GM19468 (cell line): ENCODE results near the gene CCDC102A.
"Not testable (repeated sequence)": the region's sequence is repeated elsewhere in the genome, so short reads cannot be mapped to it uniquely, and the experiment has no call there.

Source experiments
- ATAC-seq: cut with Tn5 transposase; IDR thresholded peaks from one replicate; pipeline ENCODE4 v1.9.1; 2021; ENCODE audit warnings: mild to moderate bottlenecking, moderate library complexity, moderate number of reproducible peaks; ENCODE audit not compliant: unreplicated experiment; ENCODE audit errors: extremely low read depth

CCDC102A gene

GRCh38 chr16:57536306-57537193 lies at the start of gene CCDC102A:
Gene CCDC102A, minus strand, starts transcription at chr16:57536571. Its CDS starts 7,394 bp downstream, at chr16:57529177.
- no peak for ATAC-seq

DNA sequence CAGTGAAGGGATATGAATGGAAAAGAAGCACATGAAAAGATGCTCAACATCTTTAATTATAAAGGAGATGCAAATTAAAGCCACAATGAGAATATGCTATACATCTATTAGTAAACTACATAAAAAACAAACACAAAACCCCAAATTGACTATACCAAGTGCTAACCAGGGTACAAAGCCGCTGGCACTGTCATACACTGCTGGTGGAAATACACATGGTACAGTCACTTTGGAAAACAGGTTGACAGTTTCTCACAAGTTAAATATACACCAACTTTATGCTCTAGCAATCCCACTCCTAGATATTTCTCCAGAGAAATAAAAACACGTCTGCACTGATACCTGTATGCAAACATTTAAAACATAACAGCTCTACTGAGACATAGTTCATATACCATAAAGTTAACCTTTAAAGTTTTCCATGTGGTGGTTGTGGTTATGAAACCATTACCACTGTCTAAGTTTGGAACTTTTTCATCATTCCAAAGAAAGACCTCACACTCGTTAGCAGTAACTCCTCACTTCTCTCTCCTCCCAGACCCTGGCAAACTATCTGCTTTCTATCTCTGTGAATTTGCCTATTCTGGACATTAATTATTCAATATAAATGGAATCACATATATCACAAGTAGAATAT lies 48.8 kb upstream of the CCDC102A start:
- ATAC-seq: no peak

- no peak for ATAC-seq
These were observed 42.9 kb upstream of the CCDC102A start for GRCh38 chr16:57579361-57579665.

DNA sequence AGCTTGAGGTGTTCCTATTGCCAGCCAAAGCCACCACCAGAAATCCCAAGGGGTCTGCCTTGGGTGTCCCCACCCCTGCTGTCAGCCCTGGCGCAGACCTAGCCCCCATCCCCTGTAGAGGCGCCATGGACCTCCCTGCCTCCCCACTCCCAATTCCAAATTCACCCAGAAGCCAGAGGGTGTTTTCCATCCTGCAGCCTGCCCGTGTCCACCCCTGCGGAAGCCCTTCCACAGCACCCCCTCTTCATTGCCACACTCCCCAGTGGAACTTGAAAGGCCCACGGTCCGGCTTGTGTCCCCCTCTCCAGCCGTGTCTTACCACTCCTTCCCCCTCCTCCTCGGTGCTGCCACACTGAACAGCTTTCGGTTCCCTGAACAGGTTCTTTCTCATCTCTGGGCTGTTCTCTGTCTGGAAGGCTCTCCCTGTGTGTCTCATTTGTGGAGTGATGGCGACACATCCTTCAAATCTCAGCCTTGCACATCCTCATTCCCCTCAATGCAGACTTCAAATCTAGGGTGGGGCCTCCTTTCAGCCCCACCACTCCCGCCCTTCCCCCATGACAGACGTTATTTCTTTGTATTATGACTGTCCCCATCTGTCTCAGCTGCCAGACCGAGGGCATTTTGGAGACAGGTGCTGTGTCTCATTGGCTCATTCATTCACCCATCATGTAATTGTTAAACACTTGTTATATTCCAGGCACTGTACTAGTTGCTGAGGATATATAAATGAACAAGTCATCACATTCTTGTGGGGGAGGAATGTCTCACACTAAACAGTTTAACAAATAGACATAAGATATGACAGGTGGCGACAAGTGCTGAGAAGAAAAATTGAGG lies 42.4 kb upstream of the CCDC102A start:
- ATAC-seq: no peak

- no peak for ATAC-seq
These were observed 41.4 kb upstream of the CCDC102A start for GRCh38 chr16:57577691-57578224.

DNA sequence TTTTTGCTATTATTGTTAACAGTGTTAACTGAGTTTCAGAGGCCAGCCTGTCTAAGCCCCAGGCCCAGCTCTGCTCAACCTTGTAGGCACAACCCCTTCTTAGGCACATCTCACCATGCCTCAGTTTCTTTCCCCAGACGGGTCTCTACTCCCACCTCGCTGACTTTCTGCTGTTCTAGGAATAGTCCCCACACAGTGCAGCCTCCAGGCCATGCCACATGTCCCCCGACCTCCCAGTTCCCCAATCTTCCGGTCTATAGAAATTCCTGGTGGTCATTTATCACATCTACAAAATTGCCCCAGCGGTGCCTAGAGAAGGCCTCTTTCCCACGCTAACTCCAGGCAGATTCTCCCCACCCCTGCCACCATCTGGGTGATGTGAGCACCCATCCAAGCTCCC lies 40.8 kb upstream of the CCDC102A start:
- ATAC-seq: no peak

- ATAC-seq: no peak
These were observed 40.1 kb upstream of the CCDC102A start for GRCh38 chr16:57576429-57576870.

DNA sequence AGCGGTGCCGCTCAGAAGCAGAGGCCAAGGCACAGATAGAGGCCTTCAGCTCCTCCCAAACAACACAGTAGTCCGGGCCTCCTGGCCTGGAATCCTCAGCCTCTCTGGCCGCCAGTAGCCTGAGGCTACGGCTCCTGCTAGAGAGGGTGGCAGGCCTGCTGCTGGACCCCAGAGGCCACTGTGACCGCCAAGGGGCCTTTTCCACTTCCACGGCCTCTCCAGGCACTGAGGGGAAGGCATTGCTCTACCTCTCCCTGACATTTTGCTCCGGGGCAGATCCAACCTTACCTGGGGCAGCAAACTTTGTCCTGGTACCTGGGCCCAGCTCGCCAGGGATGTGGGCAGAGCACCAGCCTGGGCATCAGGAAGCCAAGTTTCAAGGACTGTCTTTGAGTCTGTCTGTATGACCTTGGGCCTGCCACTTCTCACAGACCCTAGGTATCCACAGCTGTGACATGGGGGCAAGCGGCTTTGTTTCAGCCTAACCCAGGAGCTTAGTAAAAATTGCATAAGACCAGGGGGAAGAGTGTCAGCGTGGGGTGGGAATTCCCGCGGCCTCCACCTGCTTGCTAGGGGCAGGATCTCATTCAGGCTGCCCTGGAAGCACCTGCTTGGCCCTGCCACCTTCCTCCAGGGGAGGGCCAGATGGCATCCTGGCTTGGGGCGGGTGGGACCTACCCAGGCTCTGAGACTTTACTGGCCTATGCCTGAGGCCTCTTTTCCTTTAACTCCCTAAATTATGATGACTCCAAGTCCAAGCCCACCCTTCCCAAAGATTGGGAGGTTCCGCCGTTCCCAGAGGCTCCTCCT lies 39.3 kb upstream of the CCDC102A start:
- no peak for ATAC-seq

DNA sequence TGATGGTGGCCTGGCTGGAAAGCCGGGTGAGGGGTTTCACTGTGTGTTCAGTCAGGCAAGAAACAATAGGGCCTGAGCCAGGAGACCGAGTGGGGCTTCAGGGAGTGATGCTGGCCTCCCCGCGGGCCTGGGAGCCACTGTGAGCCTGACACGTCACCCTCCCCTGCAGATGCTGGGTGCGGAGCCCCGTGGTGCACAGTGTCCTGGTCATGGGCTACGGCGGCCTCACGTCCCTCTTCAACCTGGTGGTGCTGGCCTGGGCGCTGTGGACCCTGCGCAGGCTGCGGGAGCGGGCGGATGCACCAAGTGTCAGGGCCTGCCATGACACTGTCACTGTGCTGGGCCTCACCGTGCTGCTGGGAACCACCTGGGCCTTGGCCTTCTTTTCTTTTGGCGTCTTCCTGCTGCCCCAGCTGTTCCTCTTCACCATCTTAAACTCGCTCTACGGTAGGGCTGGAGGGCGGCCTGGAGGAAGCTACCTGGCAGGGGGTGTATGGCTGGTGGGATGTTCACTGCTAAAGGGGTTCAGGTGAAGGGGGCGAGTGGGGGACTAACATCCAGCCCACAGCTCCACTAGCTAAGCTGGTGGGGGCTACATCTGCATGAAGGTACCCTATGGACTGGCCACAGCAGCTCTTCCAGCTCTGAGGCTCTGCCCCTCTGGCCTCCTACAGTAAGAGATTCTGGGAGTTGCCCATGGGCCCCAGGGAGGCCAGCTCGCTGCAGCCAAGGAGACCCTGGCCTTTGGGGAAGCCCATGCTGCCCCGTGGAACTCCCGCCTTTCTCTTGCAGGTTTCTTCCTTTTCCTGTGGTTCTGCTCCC lies 38.5 kb upstream of the CCDC102A start:
- ATAC-seq: no peak

GRCh38 chr16:57574086-57574485 lies 37.7 kb upstream of the CCDC102A start:
- no peak for ATAC-seq

DNA sequence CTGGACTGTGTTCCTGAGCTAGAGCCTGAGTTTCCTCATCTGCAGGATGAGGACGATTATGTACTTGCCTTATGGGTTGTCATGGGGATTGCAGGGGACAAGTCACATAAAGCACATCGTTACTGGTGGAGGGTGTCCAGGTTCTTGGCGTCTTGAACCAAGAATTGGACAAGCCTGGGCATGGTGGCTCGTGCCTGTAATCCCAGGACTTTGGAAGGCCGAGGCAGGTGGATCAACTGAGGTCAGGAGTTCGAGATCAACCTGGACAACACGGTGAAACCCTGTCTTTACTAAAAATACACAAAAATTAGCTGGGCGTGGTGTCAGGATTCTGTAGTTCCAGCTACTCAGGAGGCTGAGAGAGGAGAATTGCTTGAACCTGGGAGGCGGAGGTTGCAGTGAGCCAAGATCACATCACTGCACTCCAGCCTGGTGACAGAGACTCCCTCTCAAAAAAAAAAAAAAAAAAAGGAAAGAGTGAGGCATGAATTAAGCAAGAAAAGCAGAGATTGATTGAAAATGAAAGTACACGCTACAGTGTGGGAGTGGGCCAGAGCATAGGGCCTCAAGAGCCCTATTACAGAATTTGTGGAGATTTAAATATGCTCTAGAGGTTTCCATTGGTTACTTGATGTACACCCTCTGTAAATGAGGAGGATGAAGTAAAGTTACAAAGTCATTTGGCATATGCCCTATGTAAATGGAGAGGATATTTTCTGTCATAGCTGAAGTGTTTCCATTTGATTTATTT lies 36.8 kb upstream of the CCDC102A start:
- ATAC-seq: no peak

GRCh38 chr16:57571098-57571497 lies 34.7 kb upstream of the CCDC102A start:
- ATAC-seq: no peak

DNA sequence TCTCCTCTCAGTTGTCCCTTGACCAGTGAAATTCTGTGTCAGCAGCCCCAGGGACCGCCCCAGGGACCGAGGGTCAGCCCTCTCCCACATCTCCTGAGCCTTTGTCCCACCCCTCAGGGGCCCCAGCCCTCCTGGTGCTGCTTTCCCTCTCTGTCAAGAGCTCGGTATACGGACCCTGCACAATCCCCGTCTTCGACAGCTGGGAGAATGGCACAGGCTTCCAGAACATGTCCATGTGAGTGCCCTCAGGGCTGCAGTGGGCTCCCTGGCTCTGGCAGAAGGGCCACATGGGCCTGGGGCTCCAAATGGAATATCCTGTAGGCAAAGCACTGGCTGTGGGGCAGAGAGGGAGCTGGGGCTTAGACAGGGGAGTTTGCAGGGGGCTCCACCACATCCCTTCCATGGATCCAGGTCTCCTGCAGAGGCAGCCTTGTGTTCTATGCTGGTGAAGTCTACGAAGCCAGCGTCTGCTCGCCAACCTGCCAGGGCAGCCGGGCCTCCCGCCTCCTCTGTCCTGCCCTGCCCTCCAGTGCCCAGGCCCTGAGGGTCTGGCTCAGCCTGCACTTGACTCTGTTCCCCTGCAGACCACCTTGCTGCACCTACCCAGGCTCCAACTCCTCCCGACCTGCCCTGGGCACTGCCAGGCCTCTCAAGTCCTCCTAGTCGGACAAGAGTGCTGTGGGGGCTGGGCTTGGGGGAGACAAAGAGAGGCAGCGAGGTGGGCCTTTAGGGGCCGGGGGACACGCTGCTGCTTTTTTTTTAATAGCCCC lies 34.1 kb upstream of the CCDC102A start:
- no peak for ATAC-seq

DNA sequence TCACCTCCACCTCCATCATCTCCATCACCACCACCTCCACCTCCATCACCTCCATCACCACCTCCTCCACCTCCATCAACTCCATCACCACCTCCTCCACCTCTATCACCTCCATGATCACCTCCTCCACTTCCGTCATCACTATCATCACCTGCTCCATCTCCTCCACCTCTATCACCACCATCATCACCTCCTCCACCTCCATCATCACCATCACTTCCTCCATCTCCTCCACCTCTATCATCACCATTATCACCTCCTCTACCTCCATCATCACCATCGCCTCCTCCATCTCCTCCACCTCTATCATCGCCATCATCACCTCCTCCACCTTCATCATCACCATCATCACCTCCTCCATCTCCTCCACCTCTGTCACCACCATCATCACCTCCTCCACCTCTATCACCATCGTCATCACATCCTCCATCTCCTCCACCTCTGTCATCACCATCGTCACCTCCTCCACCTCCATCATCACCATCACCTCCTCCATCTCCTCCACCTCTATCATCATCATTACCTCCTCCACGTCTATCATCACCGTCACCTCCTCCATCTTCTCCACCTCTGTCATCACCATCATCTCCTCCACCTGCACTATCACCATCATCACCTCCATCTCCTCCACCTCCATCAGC lies 33.1 kb upstream of the CCDC102A start:
- no peak for ATAC-seq

DNA sequence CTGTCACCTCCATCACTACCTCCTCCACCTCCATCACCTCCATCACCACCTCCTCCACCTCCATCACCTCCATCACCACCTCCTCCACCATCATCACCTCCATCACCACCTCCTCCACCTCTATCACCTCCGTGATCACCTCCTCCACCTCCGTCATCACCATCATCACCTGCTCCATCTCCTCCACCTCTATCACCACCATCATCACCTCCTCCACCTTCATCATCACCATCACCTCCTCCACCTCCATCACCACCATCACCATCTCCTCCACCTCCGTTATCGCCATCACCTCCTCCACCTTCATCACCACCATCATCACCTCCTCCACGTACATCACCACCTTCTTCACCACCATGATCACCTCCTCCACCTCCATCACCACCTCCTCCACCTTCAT lies 32.4 kb upstream of the CCDC102A start:
- ATAC-seq: not testable (repeated sequence)

- ATAC-seq: no peak
These were observed 31.9 kb upstream of the CCDC102A start for GRCh38 chr16:57568173-57568678.

DNA sequence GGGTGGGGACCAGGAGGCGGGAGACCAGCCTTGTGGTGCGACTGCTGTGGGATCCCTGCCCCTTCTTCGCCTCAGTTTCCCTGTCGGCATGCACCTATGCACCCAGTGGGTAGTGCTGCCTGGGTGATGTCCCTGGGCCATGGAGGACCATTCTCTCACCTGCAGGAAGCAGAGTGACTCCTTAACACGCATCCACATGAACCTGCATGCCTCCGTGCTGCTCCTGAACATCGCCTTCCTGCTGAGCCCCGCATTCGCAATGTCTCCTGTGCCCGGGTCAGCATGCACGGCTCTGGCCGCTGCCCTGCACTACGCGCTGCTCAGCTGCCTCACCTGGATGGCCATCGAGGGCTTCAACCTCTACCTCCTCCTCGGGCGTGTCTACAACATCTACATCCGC lies 31.3 kb upstream of the CCDC102A start:
- ATAC-seq: no peak
